IPS-NIHi7 (cell line): ENCODE results near the gene KRT222.
A peak's percentile ranks its signal among the peaks of the same experiment; 100 is the strongest.

Experiments used
- DNase-seq: peaks from one replicate; pipeline ENCODE4 v3.0.0; 2012; ENCODE audit warnings: mixed read lengths; ENCODE audit errors: extremely low spot score

Gene KRT222

GRCh38 chr17:40658396-40658795 lies 6.6 kb downstream of the KRT222 start:
- no peak for DNase-seq

GRCh38 chr17:40651939-40652338 lies 13.0 kb downstream of the KRT222 start:
- DNase-seq: no peak

GRCh38 chr17:40648384-40648968 lies 16.5 kb downstream of the KRT222 start:
- no peak for DNase-seq

GRCh38 chr17:40647624-40648383 lies 17.2 kb downstream of the KRT222 start, which contains the start of gene SMARCE1:
Gene SMARCE1 (minus strand): TSS chr17:40647818. CDS start chr17:40645802, 2,016 bp downstream.
- peak; percentile 81 for DNase-seq

- DNase-seq: peak; percentile 59
Observed at GRCh38 chr17:40646791-40647623, 18.0 kb downstream of the KRT222 start.

GRCh38 chr17:40645943-40646342 lies 19.0 kb downstream of the KRT222 start:
- DNase-seq: no peak

GRCh38 chr17:40645291-40645690 lies 19.7 kb downstream of the KRT222 start:
- no peak for DNase-seq

- DNase-seq: no peak
Observed at GRCh38 chr17:40637931-40638330, 27.0 kb downstream of the KRT222 start.

GRCh38 chr17:40633871-40634270 lies 31.1 kb downstream of the KRT222 start:
- no peak for DNase-seq

GRCh38 chr17:40632216-40632615 lies 32.8 kb downstream of the KRT222 start:
- no peak for DNase-seq

GRCh38 chr17:40629842-40630241 lies 35.1 kb downstream of the KRT222 start:
- DNase-seq: no peak

- no peak for DNase-seq
Observed at GRCh38 chr17:40625311-40625710, 39.7 kb downstream of the KRT222 start.

- no peak for DNase-seq
Observed at GRCh38 chr17:40623419-40624210, 41.4 kb downstream of the KRT222 start.

GRCh38 chr17:40622509-40622928 lies 42.5 kb downstream of the KRT222 start:
- DNase-seq: no peak

GRCh38 chr17:40621578-40621977 lies 43.4 kb downstream of the KRT222 start:
- DNase-seq: no peak

GRCh38 chr17:40621019-40621418 lies 44.0 kb downstream of the KRT222 start:
- DNase-seq: no peak

GRCh38 chr17:40618754-40619625 lies 46.0 kb downstream of the KRT222 start:
- DNase-seq: no peak

- DNase-seq: peak; percentile 33
Observed at GRCh38 chr17:40617678-40618240, 47.2 kb downstream of the KRT222 start.

- no peak for DNase-seq
Observed at GRCh38 chr17:40616592-40616991, 48.4 kb downstream of the KRT222 start.

- DNase-seq: no peak
Observed at GRCh38 chr17:40615841-40616476, 49.0 kb downstream of the KRT222 start.
